MCF 10A (cell line): Measurements from ENCODE around the gene PGBD5. TPM values are rescaled to one million over a fixed set of nuclear protein-coding genes. Genes with fewer than 3 reads are reported as not detected.

Experiments used
- BruUV-seq: library from RNA; stranded (reverse); fragments of 400-500 nt; replicated peaks from 2 replicates; lab custom pipeline; 2021; lab: Mats Ljungman, UMichigan
- CTCF ChIA-PET: fragments of 300-600 bp; sonication (Branson Sonifier 250); formaldehyde crosslinking; extraction: SDS; loops from one replicate; lab custom pipeline; 2021; ENCODE audit warnings: antibody characterized with exemption, inconsistent platforms; lab: Yijun Ruan, JAX
- POLR2A ChIA-PET: fragments of 300-600, 350-650 bp; sonication (Branson Sonifier 250); formaldehyde crosslinking; extraction: SDS; loops from one replicate; lab custom pipeline; 2020; ENCODE audit warnings: antibody characterized with exemption, inconsistent platforms; lab: Yijun Ruan, JAX
- DNase-seq: peaks from one replicate; pipeline ENCODE4 v3.0.0-alpha.2; 2018; ENCODE audit not compliant: unreplicated experiment
- H3K27ac Mint-ChIP-seq: one replicate; pipeline ENCODE4 v1.8.0; 2022; ENCODE audit warnings: mild to moderate bottlenecking, low read depth, mixed read lengths; ENCODE audit not compliant: unreplicated experiment
- H3K27me3 Mint-ChIP-seq: one replicate; pipeline ENCODE4 v1.8.0; 2022; ENCODE audit warnings: mixed read lengths; ENCODE audit not compliant: insufficient read depth, unreplicated experiment
- H3K36me3 Mint-ChIP-seq: one replicate; pipeline ENCODE4 v1.8.0; 2022; ENCODE audit warnings: mild to moderate bottlenecking, moderate library complexity, mixed read lengths; ENCODE audit not compliant: insufficient read depth, unreplicated experiment
- H3K4me1 Mint-ChIP-seq: one replicate; pipeline ENCODE4 v1.8.0; 2022; ENCODE audit warnings: mixed read lengths; ENCODE audit not compliant: insufficient read depth, unreplicated experiment
- H3K4me3 Mint-ChIP-seq: one replicate; pipeline ENCODE4 v1.8.0; 2022; ENCODE audit warnings: mild to moderate bottlenecking, moderate library complexity, mixed read lengths; ENCODE audit not compliant: unreplicated experiment
- H3K9me3 Mint-ChIP-seq: one replicate; pipeline ENCODE4 v1.8.0; 2022; ENCODE audit warnings: mixed read lengths; ENCODE audit not compliant: unreplicated experiment
- CTCF ChIP-seq: fragments of 200-600 bp; IDR thresholded peaks from one replicate; pipeline ENCODE4 v1.8.0; 2022; ENCODE audit warnings: antibody characterized with exemption, mild to moderate bottlenecking; ENCODE audit not compliant: unreplicated experiment
- intact Hi-C: fragments of 100-400 bp; cut with micrococcal nuclease; formaldehyde crosslinking; loops from 2 replicates; pipeline ENCODE4 v1.14.1; 2022
- total RNA-seq: library from RNA; stranded (reverse); gene quantifications from 2 replicates; pipeline ENCODE4 v1.2.3, GENCODE V29; 2022

Gene PGBD5
- total RNA-seq, 1 experiment from 2014 or later = 1.2 TPM

GRCh38 chr1:230356190-230356589 lies 69.9 kb downstream of the PGBD5 start:
- Mint-ChIP-seq H3K36me3 (no peaks in the 10 kb centered on the region), H3K9me3 (no peaks in the 10 kb centered on the region), H3K4me1 (peaks cover 20% of the 10 kb centered on the region), H3K4me3 (no peak overlapping the region), H3K27ac (no peak overlapping the region), H3K27me3 (no peaks in the 10 kb centered on the region)
- CTCF ChIA-PET = interaction anchor here (0.7 kb wide), 1 partner anchor 125 kb away, joined by 3 read pairs; no protein-coding TSS in a partner anchor
- TF ChIP-seq CTCF = no peak
- BruUV-seq = no TSS peak
- intact Hi-C loops = no loop called here
- POLR2A ChIA-PET = no interaction called here
- DNase-seq = no peak

- intact Hi-C loops = no loop called here
- Mint-ChIP-seq H3K9me3 (no peaks in the 10 kb centered on the region), H3K4me3 (no peak overlapping the region), H3K27me3 (no peaks in the 10 kb centered on the region), H3K36me3 (no peaks in the 10 kb centered on the region), H3K4me1 (peaks cover 15% of the 10 kb centered on the region), H3K27ac (no peak overlapping the region)
- POLR2A ChIA-PET = no interaction called here
- no peak for TF ChIP-seq CTCF
- CTCF ChIA-PET = interaction anchor here (0.8 kb wide), 1 partner anchor 269 kb away, joined by 3 read pairs; no protein-coding TSS in a partner anchor
- DNase-seq = no peak
- BruUV-seq = no TSS peak
Observed at GRCh38 chr1:230355594-230355993, 70.5 kb downstream of the PGBD5 start.

- peaks cover 14% of the 10 kb centered on the region for H3K4me1 Mint-ChIP-seq
- no peaks in the 10 kb centered on the region for H3K27me3 Mint-ChIP-seq
- H3K9me3 Mint-ChIP-seq = no peaks in the 10 kb centered on the region
- intact Hi-C loops = no loop called here
- no peak for TF ChIP-seq CTCF
- no TSS peak for BruUV-seq
- no peaks in the 10 kb centered on the region for H3K36me3 Mint-ChIP-seq
- ChIA-PET POLR2A (no interaction called here), CTCF (interaction anchor here (0.8 to 1.1 kb wide), 3 partner anchors 12 to 342 kb away, joined by 3 to 4 read pairs (median 3); no protein-coding TSS in a partner anchor)
- DNase-seq = no peak
- H3K4me3 Mint-ChIP-seq = no peak overlapping the region
- H3K27ac Mint-ChIP-seq = no peak overlapping the region
Observed at GRCh38 chr1:230355128-230355527, 71.0 kb downstream of the PGBD5 start.

GRCh38 chr1:230354005-230354404 lies 72.1 kb downstream of the PGBD5 start:
- no peak overlapping the region for H3K27ac Mint-ChIP-seq
- ChIA-PET CTCF (interaction anchor here (0.6 to 1.1 kb wide), 2 partner anchors 11 to 61 kb away, joined by 3 read pairs; no protein-coding TSS in a partner anchor), POLR2A (interaction anchor here (0.6 to 0.7 kb wide), 2 partner anchors 23 to 625 kb away, joined by 3 read pairs; partner anchors contain the start of gene TTC13)
- no TSS peak for BruUV-seq
- intact Hi-C loops = no loop called here
- no peak for DNase-seq
- H3K27me3 Mint-ChIP-seq = no peaks in the 10 kb centered on the region
- peaks cover 5% of the 10 kb centered on the region for H3K4me1 Mint-ChIP-seq
- TF ChIP-seq CTCF = no peak
- no peaks in the 10 kb centered on the region for H3K36me3 Mint-ChIP-seq
- no peaks in the 10 kb centered on the region for H3K9me3 Mint-ChIP-seq
- no peak overlapping the region for H3K4me3 Mint-ChIP-seq
